Measurements from ENCODE around the gene SNTA1.
"Not testable (repeated sequence)": the region's sequence is repeated elsewhere in the genome, so short reads cannot be mapped to it uniquely, and the experiment has no call there.

Gene SNTA1

DNA sequence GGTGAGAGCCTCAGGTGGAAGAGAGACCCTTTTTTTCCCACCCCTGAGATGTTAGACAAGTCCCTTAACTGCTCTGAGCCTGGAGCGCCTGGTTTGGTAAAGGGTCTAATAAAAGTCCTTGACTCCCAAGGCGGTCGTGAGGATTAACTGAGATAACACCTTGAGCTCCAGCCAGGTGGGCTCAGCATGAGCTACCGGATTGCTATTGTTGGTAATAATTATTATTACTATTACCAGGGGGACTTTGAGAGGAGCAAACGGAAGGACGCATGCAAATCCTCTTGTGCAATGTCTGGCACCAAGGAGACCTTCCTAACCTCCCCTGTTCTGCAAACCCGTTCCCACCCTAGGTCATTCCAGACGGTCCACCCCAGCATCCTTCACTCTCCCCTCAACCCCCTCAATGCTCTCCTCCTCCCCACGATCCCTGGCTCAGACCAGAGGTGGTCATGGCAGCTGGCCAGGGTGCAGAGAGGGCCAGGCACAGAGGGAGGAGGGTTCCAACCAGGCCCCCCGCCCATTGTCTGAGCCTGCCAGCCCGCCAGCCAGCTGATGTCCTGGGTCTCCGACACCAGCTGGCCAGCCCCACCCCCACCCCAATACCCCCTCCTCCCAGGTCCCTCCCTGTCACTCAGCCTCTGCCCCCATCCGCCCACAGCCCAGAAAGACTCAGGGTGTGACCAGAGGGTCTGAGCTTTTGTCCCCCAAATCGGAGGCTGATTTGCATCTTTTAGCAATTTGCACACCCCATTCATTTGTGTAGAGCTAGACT is 32.0 kb upstream of the SNTA1 start:
- Histone ChIP-seq H3K4me3 (no peak overlapping the region), H3K9me3 (no peaks in the 10 kb centered on the region), H3K36me3 (replicated peaks) (no peaks in the 10 kb centered on the region), H3K27me3 (ENCODE audit: low read depth) (no peaks in the 10 kb centered on the region), H3K4me1 (no peaks in the 10 kb centered on the region)
- in situ Hi-C loops (cut with MboI; ENCODE audit: low sequenced_read_pairs) = no loop called here
- no peak for DNase-seq (ENCODE audit: low spot score in 2 of 2)

DNA sequence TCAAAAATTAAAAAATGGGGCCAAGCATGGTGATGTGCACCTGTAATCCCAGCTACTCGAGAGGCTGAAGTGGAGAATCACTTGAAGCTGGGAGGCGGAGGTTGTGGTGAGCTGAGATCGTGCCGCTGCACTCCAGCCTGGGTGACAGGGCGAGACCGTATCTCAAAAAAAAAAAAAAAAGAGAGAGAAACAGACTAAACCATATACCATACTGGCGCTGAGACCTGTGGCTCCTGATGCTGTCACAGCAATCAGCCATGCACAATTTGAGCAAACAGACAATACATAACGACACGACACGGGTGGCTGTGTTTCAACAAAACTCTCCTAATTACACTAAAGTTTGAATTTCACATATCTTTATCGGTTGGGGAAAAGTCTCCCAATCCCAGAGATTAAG is 31.4 kb upstream of the SNTA1 start:
- Histone ChIP-seq H3K4me1 (no peaks in the 10 kb centered on the region; the same call in 1 of the 2 replicates), H3K36me3 (replicated peaks) (no peaks in the 10 kb centered on the region), H3K27me3 (ENCODE audit: low read depth) (no peaks in the 10 kb centered on the region), H3K9me3 (no peaks in the 10 kb centered on the region), H3K4me3 (no peak overlapping the region)
- DNase-seq (ENCODE audit: low spot score in 2 of 2) = no peak
- in situ Hi-C loops (cut with MboI; ENCODE audit: low sequenced_read_pairs) = no loop called here

DNA sequence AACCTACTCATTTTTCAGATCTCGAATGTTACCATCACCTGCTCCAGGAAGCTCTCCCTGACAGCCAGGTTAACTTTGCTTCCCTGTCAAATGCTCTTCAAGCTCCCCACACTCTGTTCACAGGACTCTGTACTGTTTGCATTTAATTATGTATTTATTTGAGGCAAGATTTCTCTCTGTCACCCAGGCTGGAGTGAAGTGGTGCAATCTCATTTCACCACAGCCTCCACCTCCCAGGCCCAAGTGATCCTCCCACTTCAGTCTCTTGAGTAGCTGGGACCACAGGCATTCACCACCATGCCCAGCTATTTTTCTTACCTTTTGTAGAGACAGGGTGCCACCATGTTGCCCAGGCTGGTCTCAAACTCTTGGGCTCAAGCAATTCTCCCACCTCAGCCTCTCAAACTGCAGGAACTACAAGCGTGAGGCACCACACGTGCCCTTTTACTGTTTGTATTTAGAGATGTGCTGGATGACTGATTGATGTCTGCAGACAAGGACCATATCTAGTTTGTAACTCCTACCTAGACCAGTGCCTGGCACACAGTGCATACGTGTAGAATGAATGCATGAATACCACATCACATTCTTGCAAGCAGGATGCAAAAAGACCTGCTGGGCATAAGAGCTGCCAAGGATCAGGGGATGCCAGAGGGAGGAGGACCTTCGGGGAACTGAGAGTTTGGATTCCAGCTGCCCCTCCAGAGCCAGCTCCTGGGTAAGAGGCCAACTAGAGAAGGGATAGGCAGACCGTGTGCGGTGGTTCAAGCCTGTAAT is 30.7 kb upstream of the SNTA1 start:
- Histone ChIP-seq H3K9me3 (no peaks in the 10 kb centered on the region), H3K36me3 (replicated peaks) (no peaks in the 10 kb centered on the region), H3K27me3 (ENCODE audit: low read depth) (no peaks in the 10 kb centered on the region), H3K4me1 (no peaks in the 10 kb centered on the region; the same call in 1 of the 2 replicates), H3K4me3 (no peak overlapping the region)
- in situ Hi-C loops (cut with MboI; ENCODE audit: low sequenced_read_pairs) = no loop called here
- no peak for DNase-seq (ENCODE audit: low spot score in 2 of 2)

DNA sequence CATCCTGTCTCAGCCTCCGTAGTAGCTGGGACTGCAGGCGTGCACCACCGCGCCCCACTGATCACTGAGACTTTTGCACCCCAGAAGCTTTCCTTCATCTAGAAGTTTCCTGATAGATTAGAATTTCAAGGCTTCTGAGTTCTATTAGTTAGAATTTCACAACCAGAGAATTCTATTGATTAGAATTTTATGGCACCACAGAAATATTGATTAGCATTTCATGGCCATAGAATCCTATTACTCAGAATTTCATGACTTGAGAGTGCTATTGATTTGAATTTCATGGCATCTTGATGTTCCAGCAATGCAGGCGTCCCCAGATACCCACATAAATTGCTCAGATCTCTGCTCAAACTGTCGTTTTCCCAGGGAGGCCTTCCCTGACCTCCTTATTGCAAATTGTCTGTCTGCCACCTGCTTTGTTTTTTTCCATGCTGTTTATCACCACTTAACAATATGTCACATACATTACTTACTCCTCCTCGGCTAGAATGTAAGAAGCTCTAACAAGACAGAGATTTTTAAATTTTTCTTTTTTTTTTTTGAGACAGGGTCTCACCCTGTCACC is 29.4 kb upstream of the SNTA1 start:
- no peaks in the 10 kb centered on the region; the same call in 1 of the 2 replicates for H3K4me1 ChIP-seq
- no peaks in the 10 kb centered on the region for H3K9me3 ChIP-seq
- H3K27me3 ChIP-seq (ENCODE audit: low read depth) = no peaks in the 10 kb centered on the region
- DNase-seq (ENCODE audit: low spot score in 2 of 2) = no peak
- no peak overlapping the region for H3K4me3 ChIP-seq
- in situ Hi-C loops (cut with MboI; ENCODE audit: low sequenced_read_pairs) = no loop called here
- H3K36me3 ChIP-seq (replicated peaks) = no peaks in the 10 kb centered on the region

DNA sequence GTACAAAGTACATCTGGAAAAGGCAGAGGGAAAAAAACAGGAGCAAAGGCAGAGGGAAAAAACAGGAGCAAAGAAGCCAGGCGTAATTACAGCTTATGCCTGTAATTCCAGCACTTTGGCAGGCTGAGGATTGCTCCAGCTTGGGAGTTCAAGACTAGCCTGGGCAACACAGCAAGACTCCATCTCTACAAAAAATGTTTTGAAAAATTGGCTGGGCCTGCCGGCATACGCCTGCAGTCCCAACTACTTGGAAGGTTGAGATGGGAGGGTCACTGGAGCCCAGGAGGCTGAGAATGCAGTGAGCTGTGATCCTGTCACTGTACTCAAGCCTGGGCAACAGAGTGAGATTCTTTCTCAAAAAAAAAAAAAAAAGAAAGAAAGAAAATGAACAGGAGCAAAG is 27.3 kb upstream of the SNTA1 start:
- Histone ChIP-seq H3K4me1 (no peaks in the 10 kb centered on the region; the same call in 1 of the 2 replicates), H3K36me3 (replicated peaks) (no peaks in the 10 kb centered on the region), H3K27me3 (ENCODE audit: low read depth) (no peaks in the 10 kb centered on the region), H3K4me3 (no peak overlapping the region), H3K9me3 (no peaks in the 10 kb centered on the region)
- no peak for DNase-seq (ENCODE audit: low spot score in 2 of 2)
- in situ Hi-C loops (cut with MboI; ENCODE audit: low sequenced_read_pairs) = no loop called here

DNA sequence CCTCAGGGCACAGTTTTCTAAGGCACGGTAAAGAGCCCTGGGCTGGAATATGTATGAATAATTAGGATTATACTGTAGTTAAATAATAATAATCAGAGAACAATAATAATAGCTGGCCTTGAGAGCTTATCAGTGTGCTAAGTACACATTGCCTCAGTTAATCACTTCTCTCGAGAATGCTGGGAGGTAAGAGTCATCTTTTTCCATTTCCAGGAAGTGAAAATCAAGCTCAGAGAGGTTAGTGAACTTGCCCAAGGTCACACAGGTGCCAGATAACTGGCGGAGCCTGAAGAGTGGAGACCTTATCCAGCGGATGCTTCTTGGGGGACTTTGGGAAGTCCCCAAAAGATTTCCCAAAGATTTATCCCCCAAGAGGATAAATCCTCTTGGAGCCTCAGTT is 26.9 kb upstream of the SNTA1 start:
- no peaks in the 10 kb centered on the region for H3K36me3 ChIP-seq (replicated peaks)
- in situ Hi-C loops (cut with MboI; ENCODE audit: low sequenced_read_pairs) = no loop called here
- H3K9me3 ChIP-seq = no peaks in the 10 kb centered on the region
- no peaks in the 10 kb centered on the region for H3K27me3 ChIP-seq (ENCODE audit: low read depth)
- no peak overlapping the region for H3K4me3 ChIP-seq
- no peak for DNase-seq (ENCODE audit: low spot score in 2 of 2)
- no peaks in the 10 kb centered on the region; the same call in 1 of the 2 replicates for H3K4me1 ChIP-seq

DNA sequence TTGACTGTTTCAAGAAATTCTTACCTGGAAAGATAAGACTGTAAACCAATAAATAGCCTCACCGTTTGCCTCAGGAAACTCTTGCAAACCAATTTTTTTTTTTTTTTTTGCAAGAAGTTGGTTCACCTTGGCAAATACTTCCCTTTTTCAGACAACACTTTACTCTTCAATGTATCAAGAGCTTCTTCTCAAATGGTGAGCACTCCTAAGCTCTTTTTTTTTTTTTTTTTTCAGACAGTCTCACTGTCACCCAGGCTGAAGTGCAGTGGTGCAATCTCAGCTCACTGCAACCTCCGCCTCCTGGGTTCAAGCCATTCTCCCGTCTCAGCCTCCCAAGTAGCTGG is 22.7 kb upstream of the SNTA1 start:
- Histone ChIP-seq H3K4me3 (no peak overlapping the region), H3K36me3 (replicated peaks) (no peaks in the 10 kb centered on the region), H3K4me1 (no peaks in the 10 kb centered on the region; the same call in 1 of the 2 replicates), H3K27me3 (ENCODE audit: low read depth) (no peaks in the 10 kb centered on the region), H3K9me3 (no peaks in the 10 kb centered on the region)
- in situ Hi-C loops (cut with MboI; ENCODE audit: low sequenced_read_pairs) = no loop called here
- DNase-seq (ENCODE audit: low spot score in 2 of 2) = no peak

DNA sequence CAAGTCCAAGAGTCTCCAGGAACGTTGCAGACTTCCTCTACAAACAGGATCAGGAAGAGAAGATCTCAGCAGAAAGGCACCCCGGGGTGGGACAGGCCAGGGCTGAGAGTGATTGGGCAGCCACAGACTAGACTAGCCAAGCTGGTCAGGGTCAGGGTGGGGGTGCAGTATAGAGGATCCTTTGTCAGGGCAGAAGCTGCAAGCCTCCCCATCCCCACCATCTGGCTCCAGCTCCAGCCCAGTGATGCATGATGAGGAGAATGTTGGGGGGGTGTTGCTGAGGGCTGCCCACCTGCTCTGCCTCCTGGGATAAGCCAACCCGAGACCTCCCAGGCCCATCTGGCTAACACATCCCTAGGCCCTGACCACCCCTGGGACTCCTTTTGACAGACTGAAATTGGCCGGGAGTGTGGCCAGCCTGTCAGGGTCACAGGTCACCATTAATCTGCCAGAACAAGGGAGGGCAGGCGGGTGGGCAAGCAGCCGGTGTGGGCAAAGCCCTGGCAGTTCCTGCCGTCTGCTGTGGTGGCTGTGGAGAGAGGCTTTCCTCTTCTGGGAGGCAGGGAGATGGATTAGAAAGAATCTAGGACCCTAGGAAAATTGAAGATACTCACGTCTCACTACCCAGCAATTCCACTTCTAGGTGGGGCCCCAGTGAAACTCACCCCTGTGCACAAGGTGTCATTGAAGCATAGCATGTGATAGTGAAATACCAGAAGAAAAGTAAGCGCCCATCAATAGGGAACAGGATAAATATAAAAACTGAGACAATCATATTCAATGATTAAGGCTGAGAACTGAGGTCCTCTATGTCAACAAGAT is 22.1 kb upstream of the SNTA1 start:
- no peaks in the 10 kb centered on the region for H3K27me3 ChIP-seq (ENCODE audit: low read depth)
- no peak for DNase-seq (ENCODE audit: low spot score in 2 of 2)
- H3K9me3 ChIP-seq = no peaks in the 10 kb centered on the region
- H3K36me3 ChIP-seq (replicated peaks) = no peaks in the 10 kb centered on the region
- in situ Hi-C loops (cut with MboI; ENCODE audit: low sequenced_read_pairs) = no loop called here
- H3K4me3 ChIP-seq = no peak overlapping the region
- no peaks in the 10 kb centered on the region; the same call in 1 of the 2 replicates for H3K4me1 ChIP-seq

DNA sequence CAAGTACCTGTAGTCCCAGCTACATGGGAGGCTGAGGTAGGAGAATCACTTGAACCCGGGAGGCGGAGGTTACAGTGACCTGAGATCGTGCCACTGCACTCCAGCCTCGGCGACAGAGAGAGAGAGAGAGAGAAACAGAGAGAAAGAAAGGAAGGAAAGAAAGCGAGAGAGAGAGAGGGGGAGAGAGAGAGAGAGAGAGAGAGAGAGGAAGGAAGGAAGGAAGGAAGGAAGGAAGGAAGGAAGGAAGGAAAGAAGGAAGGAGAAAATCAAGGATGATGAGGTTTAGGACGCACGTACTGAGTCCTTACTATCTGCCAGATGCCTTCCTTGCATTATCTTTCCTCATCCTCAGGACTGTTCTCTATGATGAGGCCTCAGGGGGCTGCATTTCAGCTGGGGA is 21.2 kb upstream of the SNTA1 start:
- not testable (repeated sequence) for H3K36me3 ChIP-seq (replicated peaks); H3K4me3 ChIP-seq; H3K9me3 ChIP-seq; H3K4me1 ChIP-seq; H3K27me3 ChIP-seq (ENCODE audit: low read depth); DNase-seq (ENCODE audit: low spot score in 2 of 2)
- in situ Hi-C loops (cut with MboI; ENCODE audit: low sequenced_read_pairs) = loop anchor here (5.0 kb wide), 1 partner anchor 188 kb away; no protein-coding TSS in a partner anchor

DNA sequence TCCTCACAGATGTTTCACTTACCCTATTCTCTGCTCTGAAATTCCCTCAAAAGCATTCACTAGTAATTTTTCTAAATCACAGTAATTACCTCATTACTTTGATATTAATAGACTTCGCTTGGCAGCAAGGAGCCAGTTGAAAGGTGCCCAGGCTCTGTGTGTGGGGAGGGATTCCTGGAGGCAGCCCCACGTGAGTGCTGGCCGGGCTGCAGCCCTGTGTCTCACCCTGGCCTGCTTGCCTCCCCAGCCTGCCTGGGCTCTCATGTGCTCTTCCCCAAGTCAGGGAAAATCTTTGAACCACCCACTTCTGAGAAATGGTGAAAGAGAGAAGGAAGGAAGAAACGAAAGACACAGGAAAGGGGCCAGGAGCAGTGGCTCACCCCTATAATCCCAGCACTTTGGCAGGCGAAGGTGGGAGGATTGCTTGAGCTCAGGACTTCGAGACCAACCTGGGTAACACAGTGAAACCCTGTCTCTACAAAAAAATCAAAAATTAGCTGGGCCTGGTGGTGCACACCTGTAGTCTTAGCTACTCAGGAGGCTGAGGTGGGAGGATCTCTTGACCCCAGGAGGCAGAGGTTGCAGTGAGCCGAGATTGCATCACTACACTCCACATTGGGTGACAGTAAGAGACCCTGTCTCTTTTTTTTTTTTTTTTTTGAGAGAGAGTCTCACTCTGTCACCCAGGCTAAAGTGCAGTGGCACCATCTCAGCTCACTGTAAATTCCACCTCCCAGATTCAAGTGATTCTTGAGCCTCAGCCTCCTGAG is 20.0 kb upstream of the SNTA1 start:
- no peaks in the 10 kb centered on the region for H3K9me3 ChIP-seq
- in situ Hi-C loops (cut with MboI; ENCODE audit: low sequenced_read_pairs) = loop anchor here (5.0 kb wide), 1 partner anchor 189 kb away; no protein-coding TSS in a partner anchor
- no peaks in the 10 kb centered on the region for H3K27me3 ChIP-seq (ENCODE audit: low read depth)
- no peak overlapping the region for H3K4me3 ChIP-seq
- no peaks in the 10 kb centered on the region for H3K4me1 ChIP-seq
- H3K36me3 ChIP-seq (replicated peaks) = no peaks in the 10 kb centered on the region
- DNase-seq (ENCODE audit: low spot score in 2 of 2) = no peak

DNA sequence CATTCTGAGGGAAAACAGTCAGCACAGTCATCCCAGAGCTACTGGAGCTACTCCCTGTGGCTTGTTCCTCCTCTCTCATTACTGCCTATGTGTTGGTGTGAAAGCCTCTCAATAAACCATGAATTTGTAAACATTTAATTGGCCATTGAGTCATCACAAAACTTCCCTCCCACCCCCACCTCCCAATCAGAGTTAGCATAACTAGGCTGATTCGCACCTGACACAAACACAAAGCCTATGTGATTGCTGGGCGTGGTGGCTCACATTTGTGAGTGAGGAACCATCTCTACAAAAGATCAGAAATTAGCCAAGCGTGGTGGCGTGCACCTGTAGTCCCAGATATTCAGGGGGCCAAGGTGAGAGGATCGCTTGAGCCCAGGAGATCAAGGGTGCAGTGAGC is 17.1 kb upstream of the SNTA1 start:
- in situ Hi-C loops (cut with MboI; ENCODE audit: low sequenced_read_pairs) = loop anchor here (5.0 kb wide), 1 partner anchor 192 kb away; no protein-coding TSS in a partner anchor
- DNase-seq (ENCODE audit: low spot score in 2 of 2) = no peak
- no peaks in the 10 kb centered on the region for H3K36me3 ChIP-seq (replicated peaks)
- no peaks in the 10 kb centered on the region for H3K9me3 ChIP-seq
- H3K4me3 ChIP-seq = no peak overlapping the region
- H3K4me1 ChIP-seq = no peaks in the 10 kb centered on the region
- H3K27me3 ChIP-seq (ENCODE audit: low read depth) = no peaks in the 10 kb centered on the region

DNA sequence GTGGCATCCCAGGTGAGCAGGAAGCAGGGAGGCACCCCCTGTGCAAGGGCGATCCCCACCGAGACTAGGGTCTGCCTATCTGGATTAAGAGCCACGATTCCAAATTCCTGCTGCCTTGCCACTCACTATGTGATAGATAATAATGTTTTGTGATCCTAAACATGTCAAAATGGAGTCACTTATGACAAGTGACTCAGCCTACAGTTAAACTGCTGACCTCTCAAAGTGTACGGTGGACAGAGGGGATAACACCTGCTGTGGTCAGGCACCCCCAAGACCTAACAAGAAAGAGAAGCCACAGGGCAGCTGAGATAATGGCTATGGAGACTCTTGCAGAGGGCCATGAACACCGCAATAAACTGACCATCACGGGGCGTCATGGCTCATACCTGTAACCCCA is 16.0 kb upstream of the SNTA1 start:
- H3K36me3 ChIP-seq (replicated peaks) = no peaks in the 10 kb centered on the region
- in situ Hi-C loops (cut with MboI; ENCODE audit: low sequenced_read_pairs) = no loop called here
- H3K4me3 ChIP-seq = no peak overlapping the region
- H3K27me3 ChIP-seq (ENCODE audit: low read depth) = no peaks in the 10 kb centered on the region
- H3K4me1 ChIP-seq = no peaks in the 10 kb centered on the region
- no peaks in the 10 kb centered on the region for H3K9me3 ChIP-seq
- DNase-seq (ENCODE audit: low spot score in 2 of 2) = no peak
